PFSK-1 (cell line): Measurements from ENCODE around the gene MAPT.

Experiments
- FOXP2 ChIP-seq: optimal IDR thresholded peaks from 2 replicates; pipeline ENCODE3; 2011; ENCODE audit warnings: borderline replicate concordance, control low read depth, inconsistent platforms; ENCODE audit not compliant: insufficient read depth; ENCODE audit errors: extremely low read length, extremely low read depth
- POLR2AphosphoS5 ChIP-seq: IDR thresholded peaks from 2 replicates; pipeline ENCODE4 v1.6.1; 2012; ENCODE audit warnings: low read depth, mild to moderate bottlenecking, control low read depth, low read length, moderate library complexity
- SIN3A ChIP-seq: IDR thresholded peaks from 2 replicates; pipeline ENCODE4 v1.6.1; 2012; ENCODE audit warnings: mild to moderate bottlenecking, low read length, moderate library complexity, borderline replicate concordance; ENCODE audit not compliant: insufficient read depth
- TAF1 ChIP-seq: IDR thresholded peaks from 2 replicates; pipeline ENCODE4 v1.6.1; 2012; ENCODE audit warnings: low read length, control low read depth, borderline replicate concordance; ENCODE audit not compliant: insufficient read depth
- TF ChIP-seq, protein P1 (sequence below), 2 experiments: IDR thresholded peaks; 2 replicates each; pipeline versions ENCODE4 v1.6.1 to v1.8.0; 2011 to 2012; ENCODE audit warnings: low read depth in 2 of 2, low read length in 2 of 2, control low read depth in 1 of 2, inconsistent platforms in 1 of 2, mild to moderate bottlenecking in 1 of 2, moderate library complexity in 1 of 2; ENCODE audit not compliant: insufficient read depth in 1 of 2

DNA sequence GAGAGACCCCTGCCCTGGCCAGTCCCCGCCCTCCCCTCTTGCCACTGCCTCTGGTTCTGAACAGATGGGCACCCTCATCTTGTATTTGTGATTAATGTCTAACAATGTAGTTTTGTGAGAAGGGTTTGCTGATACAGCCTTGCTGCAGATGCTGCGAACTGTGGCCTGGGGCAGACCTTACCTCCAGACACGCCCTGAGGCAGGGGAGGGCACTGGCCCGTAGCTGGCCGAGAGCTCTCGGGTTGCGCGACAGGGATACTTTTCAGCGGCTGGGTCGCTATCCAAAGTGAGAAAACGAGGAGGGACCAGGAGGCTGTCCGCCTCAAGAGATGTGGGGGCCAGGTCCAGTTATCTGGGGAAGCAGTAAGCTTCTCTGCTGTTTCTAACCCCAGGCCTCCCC lies 126.6 kb downstream of the MAPT start:
- TF ChIP-seq POLR2AphosphoS5, result no peak
- TF ChIP-seq, protein P1, sequence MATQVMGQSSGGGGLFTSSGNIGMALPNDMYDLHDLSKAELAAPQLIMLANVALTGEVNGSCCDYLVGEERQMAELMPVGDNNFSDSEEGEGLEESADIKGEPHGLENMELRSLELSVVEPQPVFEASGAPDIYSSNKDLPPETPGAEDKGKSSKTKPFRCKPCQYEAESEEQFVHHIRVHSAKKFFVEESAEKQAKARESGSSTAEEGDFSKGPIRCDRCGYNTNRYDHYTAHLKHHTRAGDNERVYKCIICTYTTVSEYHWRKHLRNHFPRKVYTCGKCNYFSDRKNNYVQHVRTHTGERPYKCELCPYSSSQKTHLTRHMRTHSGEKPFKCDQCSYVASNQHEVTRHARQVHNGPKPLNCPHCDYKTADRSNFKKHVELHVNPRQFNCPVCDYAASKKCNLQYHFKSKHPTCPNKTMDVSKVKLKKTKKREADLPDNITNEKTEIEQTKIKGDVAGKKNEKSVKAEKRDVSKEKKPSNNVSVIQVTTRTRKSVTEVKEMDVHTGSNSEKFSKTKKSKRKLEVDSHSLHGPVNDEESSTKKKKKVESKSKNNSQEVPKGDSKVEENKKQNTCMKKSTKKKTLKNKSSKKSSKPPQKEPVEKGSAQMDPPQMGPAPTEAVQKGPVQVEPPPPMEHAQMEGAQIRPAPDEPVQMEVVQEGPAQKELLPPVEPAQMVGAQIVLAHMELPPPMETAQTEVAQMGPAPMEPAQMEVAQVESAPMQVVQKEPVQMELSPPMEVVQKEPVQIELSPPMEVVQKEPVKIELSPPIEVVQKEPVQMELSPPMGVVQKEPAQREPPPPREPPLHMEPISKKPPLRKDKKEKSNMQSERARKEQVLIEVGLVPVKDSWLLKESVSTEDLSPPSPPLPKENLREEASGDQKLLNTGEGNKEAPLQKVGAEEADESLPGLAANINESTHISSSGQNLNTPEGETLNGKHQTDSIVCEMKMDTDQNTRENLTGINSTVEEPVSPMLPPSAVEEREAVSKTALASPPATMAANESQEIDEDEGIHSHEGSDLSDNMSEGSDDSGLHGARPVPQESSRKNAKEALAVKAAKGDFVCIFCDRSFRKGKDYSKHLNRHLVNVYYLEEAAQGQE (IDR thresholded peaks at IDR 0.05; ENCODE audit: insufficient read depth in 1 of 2, low read depth in 2 of 2, low read length in 2 of 2), result no peak
- TF ChIP-seq TAF1, result no peak
- TF ChIP-seq FOXP2, result no peak
- no peak for TF ChIP-seq SIN3A
